IMR-90 (cell line): ENCODE measurements around the gene ASCL5. TPM values are rescaled to one million over a fixed set of nuclear protein-coding genes. Genes with fewer than 3 reads are reported as not detected.

Source experiments
- ATAC-seq: fragments of 200-7000 bp; cut with Tn5 transposase; 2 replicates; pipeline ENCODE4 v1.9.1; 2020; ENCODE audit warnings: low read depth, mild to moderate bottlenecking, moderate library complexity
- BruUV-seq: library from RNA; stranded (reverse); fragments of 400-500 nt; replicated peaks from 2 replicates; lab custom pipeline; 2021; lab: Mats Ljungman, UMichigan
- CTCF ChIA-PET: fragments of 300-600 bp; formaldehyde crosslinking; extraction: SDS; loops from one replicate; lab custom pipeline; 2021; ENCODE audit warnings: antibody characterized with exemption; lab: Yijun Ruan, JAX
- POLR2A ChIA-PET: fragments of 300-600 bp; sonication (Branson Sonifier 250); formaldehyde crosslinking; loops from one replicate; lab custom pipeline; 2022; ENCODE audit warnings: antibody characterized with exemption; ENCODE audit not compliant: unreplicated experiment; lab: Charles Lee
- DNase-seq: peaks from one replicate; pipeline ENCODE4 v3.0.0; 2013
- H2AFZ ChIP-seq: replicated peaks from 2 replicates; pipeline ENCODE3; 2013; ENCODE audit warnings: low read length, mild to moderate bottlenecking; ENCODE audit not compliant: poor library complexity
- H2AK5ac ChIP-seq: 2 replicates; pipeline ENCODE4 v1.6.1; 2013; ENCODE audit warnings: low read depth, low read length, inconsistent platforms
- H2AK9ac ChIP-seq: replicated peaks from 2 replicates; pipeline ENCODE3; 2013; ENCODE audit warnings: mild to moderate bottlenecking, low read depth, low read length, moderate library complexity; ENCODE audit not compliant: poor library complexity
- H2BK120ac ChIP-seq: 2 replicates; pipeline ENCODE4 v1.6.1; 2013; ENCODE audit warnings: low read depth, low read length, inconsistent platforms
- H2BK15ac ChIP-seq: 3 replicates; pipeline ENCODE4 v1.6.1; 2013; ENCODE audit warnings: low read depth, low read length, inconsistent platforms
- H2BK20ac ChIP-seq: 2 replicates; pipeline ENCODE4 v1.6.1; 2013; ENCODE audit warnings: low read depth, mild to moderate bottlenecking, inconsistent platforms, low read length, moderate library complexity
- H2BK5ac ChIP-seq: 2 replicates; pipeline ENCODE4 v1.6.1; 2013; ENCODE audit warnings: mild to moderate bottlenecking, low read depth, low read length, inconsistent platforms; ENCODE audit not compliant: poor library complexity, severe bottlenecking
- H3K14ac ChIP-seq: replicated peaks from 2 replicates; pipeline ENCODE4 v1.6.1; 2013; ENCODE audit warnings: low read depth, low read length, inconsistent platforms
- H3K18ac ChIP-seq: 2 replicates; pipeline ENCODE4 v1.6.1; 2013; ENCODE audit warnings: low read depth, low read length, control low read depth
- H3K23ac ChIP-seq: 2 replicates; pipeline ENCODE4 v1.6.1; 2013; ENCODE audit warnings: low read depth, low read length, inconsistent platforms
- H3K27ac ChIP-seq: 2 replicates; pipeline ENCODE4 v1.5.1; 2013; ENCODE audit warnings: mild to moderate bottlenecking, control low read depth, low read length; ENCODE audit not compliant: insufficient read depth
- H3K27me3 ChIP-seq: 2 replicates; pipeline ENCODE4 v1.6.1; 2013; ENCODE audit warnings: low read length; ENCODE audit not compliant: control insufficient read depth, insufficient read depth
- H3K36me3 ChIP-seq: 2 replicates; pipeline ENCODE4 v1.6.1; 2013; ENCODE audit warnings: low read length, mixed read lengths; ENCODE audit not compliant: control insufficient read depth, insufficient read depth
- H3K4ac ChIP-seq: 2 replicates; pipeline ENCODE4 v1.6.1; 2013; ENCODE audit warnings: low read depth, low read length, inconsistent platforms
- H3K4me1 ChIP-seq: 2 replicates; pipeline ENCODE4 v1.6.1; 2013; ENCODE audit warnings: low read length, mixed read lengths; ENCODE audit not compliant: control insufficient read depth, insufficient read depth
- H3K4me2 ChIP-seq: 2 replicates; pipeline ENCODE4 v1.6.1; 2013; ENCODE audit warnings: low read depth, mild to moderate bottlenecking, control low read depth, low read length, moderate library complexity
- H3K4me3 ChIP-seq: 2 replicates; pipeline ENCODE4 v1.5.1; 2013; ENCODE audit warnings: low read depth, mild to moderate bottlenecking, control low read depth, low read length, moderate library complexity; ENCODE audit not compliant: insufficient read depth
- H3K56ac ChIP-seq: 2 replicates; pipeline ENCODE4 v1.6.1; 2013; ENCODE audit warnings: low read length, inconsistent platforms; ENCODE audit not compliant: insufficient read depth; ENCODE audit errors: extremely low read depth
- H3K79me1 ChIP-seq, 2 experiments: 2 replicates each; pipeline ENCODE4 v1.6.1; 2013; ENCODE audit warnings: low read length in 2 of 2, inconsistent platforms in 1 of 2, low read depth in 1 of 2
- H3K9ac ChIP-seq: 2 replicates; pipeline ENCODE4 v1.6.1; 2013; ENCODE audit warnings: low read depth, low read length, control low read depth
- H3K9me1 ChIP-seq: 2 replicates; pipeline ENCODE4 v1.6.1; 2013; ENCODE audit warnings: low read length, inconsistent platforms; ENCODE audit not compliant: insufficient read depth
- H3K9me3 ChIP-seq: 2 replicates; pipeline ENCODE4 v1.6.1; 2013; ENCODE audit warnings: low read length; ENCODE audit not compliant: control insufficient read depth, insufficient read depth
- H4K20me1 ChIP-seq: 2 replicates; pipeline ENCODE4 v1.6.1; 2013; ENCODE audit warnings: low read length, inconsistent platforms; ENCODE audit not compliant: insufficient read depth
- H4K5ac ChIP-seq: 2 replicates; pipeline ENCODE4 v1.6.1; 2013; ENCODE audit warnings: mild to moderate bottlenecking, low read depth, low read length, control low read depth
- H4K8ac ChIP-seq, 2 experiments: 2 replicates each; pipeline ENCODE4 v1.6.1; 2013; ENCODE audit warnings: low read depth in 2 of 2, low read length in 2 of 2, control low read depth in 1 of 2, inconsistent platforms in 1 of 2
- H4K91ac ChIP-seq: 2 replicates; pipeline ENCODE4 v1.6.1; 2013; ENCODE audit warnings: low read depth, low read length, inconsistent platforms; ENCODE audit not compliant: insufficient read depth
- BHLHE40 ChIP-seq: fragments of 150-350 bp; IDR thresholded peaks from 2 replicates; pipeline ENCODE4 v1.6.1; 2016; ENCODE audit warnings: mild to moderate bottlenecking, low read depth, low read length
- CEBPB ChIP-seq: IDR thresholded peaks from 2 replicates; pipeline ENCODE4 v1.6.1; 2012; ENCODE audit warnings: low read depth, low read length, improper control_type of control experiment
- CHD1 ChIP-seq: IDR thresholded peaks from 2 replicates; pipeline ENCODE4 v1.6.1; 2012; ENCODE audit warnings: low read depth, low read length, improper control_type of control experiment
- FOS ChIP-seq: fragments of 150-350 bp; IDR thresholded peaks from 2 replicates; pipeline ENCODE4 v1.6.1; 2016; ENCODE audit warnings: low read depth, low read length
- MAFK ChIP-seq: IDR thresholded peaks from 2 replicates; pipeline ENCODE4 v1.6.1; 2012; ENCODE audit warnings: low read depth, low read length, improper control_type of control experiment
- MAZ ChIP-seq: IDR thresholded peaks from 2 replicates; pipeline ENCODE4 v1.6.1; 2012; ENCODE audit warnings: low read depth, mild to moderate bottlenecking, low read length, improper control_type of control experiment, moderate library complexity, borderline replicate concordance
- MXI1 ChIP-seq: IDR thresholded peaks from 2 replicates; pipeline ENCODE4 v1.6.1; 2012; ENCODE audit warnings: low read depth, mild to moderate bottlenecking, low read length, moderate library complexity, borderline replicate concordance
- NFE2L2 ChIP-seq: fragments of 150-350 bp; IDR thresholded peaks from 2 replicates; pipeline ENCODE4 v1.6.1; 2016; ENCODE audit warnings: low read depth, mild to moderate bottlenecking, low read length
- POLR2A ChIP-seq: IDR thresholded peaks from 2 replicates; pipeline ENCODE4 v1.6.1; 2012; ENCODE audit warnings: mild to moderate bottlenecking, low read depth, low read length
- RAD21 ChIP-seq: IDR thresholded peaks from 2 replicates; pipeline ENCODE4 v1.6.1; 2012; ENCODE audit warnings: low read length, improper control_type of control experiment
- RCOR1 ChIP-seq: IDR thresholded peaks from 2 replicates; pipeline ENCODE4 v1.6.1; 2012; ENCODE audit warnings: mild to moderate bottlenecking, low read length, improper control_type of control experiment; ENCODE audit not compliant: insufficient replicate concordance
- RFX5 ChIP-seq: IDR thresholded peaks from 2 replicates; pipeline ENCODE4 v1.8.0; 2012; ENCODE audit warnings: low read depth, mild to moderate bottlenecking, low read length, moderate library complexity
- SMC3 ChIP-seq: fragments of 150-350 bp; IDR thresholded peaks from 2 replicates; pipeline ENCODE4 v1.6.1; 2016; ENCODE audit warnings: low read depth, mild to moderate bottlenecking, antibody characterized with exemption, low read length, moderate library complexity
- USF2 ChIP-seq: fragments of 150-350 bp; IDR thresholded peaks from 2 replicates; pipeline ENCODE4 v1.6.1; 2017; ENCODE audit warnings: mild to moderate bottlenecking, antibody characterized with exemption, low read length, low read depth
- WGBS, 2 experiments: methylation state at CpG; one replicate each; pipeline versions ENCODE4 v1.1.5 to v1.1.7; 2013; ENCODE audit warnings: missing lambda C conversion rate in 2 of 2; ENCODE audit not compliant: insufficient read length in 1 of 2; ENCODE audit errors: extremely low coverage in 2 of 2; 5-methylcytosine and 5-hydroxymethylcytosine counted together
- dilution Hi-C: fragments of 300-500 bp; cut with HindIII; formaldehyde crosslinking; loops from one replicate; pipeline ENCODE4 v1.14.3; 2018; ENCODE audit warnings: low sequenced_read_pairs; ENCODE audit not compliant: unreplicated experiment
- in situ Hi-C: fragments of 300-500 bp; cut with MboI; formaldehyde crosslinking; loops from 3 replicates; pipeline ENCODE4 v1.14.3; 2019; ENCODE audit warnings: low sequenced_read_pairs, inconsistent platforms, mixed read lengths
- intact Hi-C: fragments of 100-400 bp; cut with micrococcal nuclease; formaldehyde crosslinking; loops from 2 replicates; pipeline ENCODE4 v1.10.0; 2022
- polyA plus RNA-seq, 3 experiments: library from polyadenylated mRNA; depleted of rRNA; stranded (reverse); fragments of >200 nt; gene quantifications; 2 replicates each; pipeline ENCODE4 v1.2.3, GENCODE V29; 2012; ENCODE audit warnings: low replicate concordance in 1 of 3
- total RNA-seq: library from RNA; depleted of rRNA; stranded (reverse); fragments of >200 nt; gene quantifications from 2 replicates; pipeline ENCODE4 v1.2.3, GENCODE V29; 2012
- TF ChIP-seq, protein P1 (sequence below): fragments of 150-350 bp; IDR thresholded peaks from 2 replicates; pipeline ENCODE4 v1.6.1; 2016; ENCODE audit warnings: low read depth, mild to moderate bottlenecking, low read length, moderate library complexity, borderline replicate concordance

The ASCL5 gene
- total and polyA plus RNA-seq, 2 of the 4 experiments (the other 2 are of a cell fraction) = not detected

DNA sequence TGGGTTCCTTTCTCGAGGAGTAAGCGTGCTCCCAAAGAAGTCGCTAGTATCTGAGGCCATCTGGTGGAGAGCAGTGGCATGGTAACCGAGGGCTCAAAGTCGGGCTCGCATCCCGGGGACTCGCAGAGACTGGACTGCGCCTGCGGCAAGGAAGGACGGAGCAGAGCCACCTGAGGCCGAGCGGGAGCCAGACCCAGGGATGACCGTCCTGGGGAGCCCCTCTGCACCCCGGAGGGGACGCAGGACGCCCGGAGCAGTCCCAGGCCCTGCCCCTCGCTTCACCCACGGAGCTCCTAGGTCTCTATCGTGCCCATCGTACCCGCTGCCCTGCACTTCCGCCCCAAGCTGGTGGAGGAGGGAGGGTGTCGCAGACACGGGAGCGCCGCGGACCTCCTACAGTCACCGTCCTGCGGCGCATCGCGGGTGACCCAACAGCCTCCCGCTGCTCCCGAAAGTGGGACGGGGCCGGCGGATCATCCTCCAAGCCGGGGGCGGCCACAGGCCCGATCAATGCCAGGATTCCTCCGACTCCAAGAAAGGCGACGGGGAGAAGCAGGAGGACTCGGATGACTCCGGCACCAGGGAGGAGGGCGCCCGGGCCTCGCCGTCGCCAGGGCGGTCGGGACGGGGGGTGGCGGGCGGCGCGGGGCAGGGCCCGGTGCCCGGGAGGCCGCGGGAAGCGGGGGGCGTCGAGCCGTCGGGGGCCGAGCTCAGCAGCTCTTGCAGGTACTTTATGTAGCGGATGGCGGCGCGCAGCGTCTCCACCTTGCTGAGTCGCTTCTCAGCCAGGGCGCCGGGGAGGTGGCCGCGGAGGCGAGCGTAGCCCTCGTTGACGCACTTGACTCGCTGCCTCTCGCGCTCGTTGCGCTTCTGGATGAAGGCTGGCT, 12.5 kb downstream of the ASCL5 start:
- Histone ChIP-seq H3K18ac (no peak overlapping the region), H3K9ac (peak overlapping the region; percentile 34)
- no peak for TF ChIP-seq FOS
- peak; percentile 90 for TF ChIP-seq SMC3
- TF ChIP-seq RCOR1 = no peak
- TF ChIP-seq MAFK = no peak
- no peak for TF ChIP-seq POLR2A
- TF ChIP-seq RFX5 = no peak
- TF ChIP-seq USF2 = no peak
- TF ChIP-seq RAD21 = peak; percentile 87
- TF ChIP-seq MXI1 = no peak
- no peak for TF ChIP-seq NFE2L2
- TF ChIP-seq BHLHE40 = 0 out of 2 replicates have a peak, but pooled peaks have one; percentile 9
- TF ChIP-seq CEBPB = no peak
- TF ChIP-seq MAZ = peak; percentile 53; the same call in 1 of the 2 replicates
- TF ChIP-seq, protein P1, sequence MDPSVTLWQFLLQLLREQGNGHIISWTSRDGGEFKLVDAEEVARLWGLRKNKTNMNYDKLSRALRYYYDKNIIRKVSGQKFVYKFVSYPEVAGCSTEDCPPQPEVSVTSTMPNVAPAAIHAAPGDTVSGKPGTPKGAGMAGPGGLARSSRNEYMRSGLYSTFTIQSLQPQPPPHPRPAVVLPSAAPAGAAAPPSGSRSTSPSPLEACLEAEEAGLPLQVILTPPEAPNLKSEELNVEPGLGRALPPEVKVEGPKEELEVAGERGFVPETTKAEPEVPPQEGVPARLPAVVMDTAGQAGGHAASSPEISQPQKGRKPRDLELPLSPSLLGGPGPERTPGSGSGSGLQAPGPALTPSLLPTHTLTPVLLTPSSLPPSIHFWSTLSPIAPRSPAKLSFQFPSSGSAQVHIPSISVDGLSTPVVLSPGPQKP = no peak
- no peak for TF ChIP-seq CHD1

More for the DNA sequence above, 12.5 kb downstream of the ASCL5 start:
- dilution Hi-C loops = no loop called here
- H2BK5ac ChIP-seq = no peak overlapping the region
- no peak overlapping the region for H3K14ac ChIP-seq
- BruUV-seq = no TSS peak
- H2BK20ac ChIP-seq = no peak overlapping the region
- H3K56ac ChIP-seq = no peak overlapping the region
- peak overlapping the region; percentile 99 for H2AFZ ChIP-seq
- WGBS, 2 experiments = 6% methylated on average over 37 of the region's 88 CpGs; no CpG with 5 or more reads in 1 of the 2 experiments
- no peaks in the 10 kb centered on the region for H3K9me3 ChIP-seq
- peak; percentile 89 for DNase-seq
- H2BK120ac ChIP-seq = peak overlapping the region; percentile 21; the same call in 1 of the 2 replicates
- POLR2A ChIA-PET = no interaction called here
- H2BK15ac ChIP-seq = no peak overlapping the region
- H2AK9ac ChIP-seq = peak overlapping the region; percentile 94
- peak overlapping the region; percentile 81 for H3K4me2 ChIP-seq
- H4K20me1 ChIP-seq = no peaks in the 10 kb centered on the region
- intact Hi-C loops = loop anchor here (1.0 to 2.0 kb wide), 3 partner anchors 28 to 492 kb away; no protein-coding TSS in a partner anchor
- no peak overlapping the region for H3K23ac ChIP-seq
- peak overlapping the region; percentile 67 for H3K4me3 ChIP-seq
- H3K9me1 ChIP-seq = no peaks in the 10 kb centered on the region
- peak; percentile 99 for ATAC-seq
- CTCF ChIA-PET = interaction anchor here (0.6 to 2.6 kb wide), 4 partner anchors 11 to 1085 kb away, joined by 3 to 7 read pairs (median 3); no protein-coding TSS in a partner anchor
- 0 out of 2 replicates have a peak overlapping the region, but pooled peaks have one; percentile 5 for H4K91ac ChIP-seq
- no peaks in the 10 kb centered on the region for H3K79me1 ChIP-seq
- no peak overlapping the region for H2AK5ac ChIP-seq
- H3K27ac ChIP-seq = no peak overlapping the region; the same call in 1 of the 2 replicates
- H3K27me3 ChIP-seq = peaks cover 54% of the 10 kb centered on the region
- H4K8ac ChIP-seq = peak overlapping the region; percentile 27 to 78; a peak in 1 of 4 replicates
- H3K4ac ChIP-seq = no peak overlapping the region
- no peaks in the 10 kb centered on the region for H3K36me3 ChIP-seq
- H3K4me1 ChIP-seq = peaks cover 2% of the 10 kb centered on the region; the same call in 1 of the 2 replicates
- no peak overlapping the region for H4K5ac ChIP-seq
- in situ Hi-C loops = no loop called here
